Spinal cord (tissue), 10 donors: ENCODE results near the gene THADA. TPM values are rescaled to one million over a fixed set of nuclear protein-coding genes. Genes with fewer than 3 reads are reported as not detected.
"Not testable (repeated sequence)": the region's sequence is repeated elsewhere in the genome, so short reads cannot be mapped to it uniquely, and the experiment has no call there.

Experiments used
- DNase-seq, 6 donors: peaks; one replicate each; pipeline versions ENCODE4 v3.0.0 to v3.0.0-alpha.2; 2013 to 2015; ENCODE audit warnings: low spot score in 6 of 6, low read depth in 4 of 6
- H3K27ac ChIP-seq: one replicate; pipeline ENCODE4 v1.5.1; 2013; ENCODE audit warnings: low read depth, low read length, control low read depth
- H3K27me3 ChIP-seq: one replicate; pipeline ENCODE4 v1.6.1; 2013; ENCODE audit warnings: low read length; ENCODE audit not compliant: control insufficient read depth, insufficient read depth
- H3K36me3 ChIP-seq: one replicate; pipeline ENCODE4 v1.6.1; 2013; ENCODE audit warnings: low read length; ENCODE audit not compliant: control insufficient read depth, insufficient read depth
- H3K4me1 ChIP-seq: one replicate; pipeline ENCODE4 v1.6.1; 2013; ENCODE audit warnings: low read length; ENCODE audit not compliant: control insufficient read depth, insufficient read depth
- H3K4me3 ChIP-seq: one replicate; pipeline ENCODE4 v1.5.1; 2013; ENCODE audit warnings: low read depth, low read length, control low read depth
- H3K9me3 ChIP-seq: one replicate; pipeline ENCODE4 v1.6.1; 2013; ENCODE audit warnings: low read length; ENCODE audit not compliant: control insufficient read depth, insufficient read depth
- WGBS: methylation state at CpG from one replicate; pipeline ENCODE4 v1.1.5; 2013; ENCODE audit warnings: missing lambda C conversion rate; ENCODE audit not compliant: insufficient coverage; 5-methylcytosine and 5-hydroxymethylcytosine counted together
- long read RNA-seq, 4 donors: transcript quantifications; one replicate each; lab custom pipeline, GENCODE V29; 2026
- polyA plus RNA-seq, 2 donors: library from polyadenylated mRNA; unstranded; fragments of 120-200 nt; gene quantifications; one replicate each; pipeline ENCODE4 v1.2.1, GENCODE V29; 2013; ENCODE audit not compliant: insufficient read length in 2 of 2
- total RNA-seq, 2 donors: library from RNA; depleted of rRNA in 1 of 2; stranded (reverse); fragments of 120-200 nt in 1 of 2; fragments of >200 nt in 1 of 2; gene quantifications; one replicate each; pipeline versions ENCODE4 v1.2.3 to v1.2.4, GENCODE V29; 2013 to 2014
- donor health status: healthy.

The THADA gene, protein sequence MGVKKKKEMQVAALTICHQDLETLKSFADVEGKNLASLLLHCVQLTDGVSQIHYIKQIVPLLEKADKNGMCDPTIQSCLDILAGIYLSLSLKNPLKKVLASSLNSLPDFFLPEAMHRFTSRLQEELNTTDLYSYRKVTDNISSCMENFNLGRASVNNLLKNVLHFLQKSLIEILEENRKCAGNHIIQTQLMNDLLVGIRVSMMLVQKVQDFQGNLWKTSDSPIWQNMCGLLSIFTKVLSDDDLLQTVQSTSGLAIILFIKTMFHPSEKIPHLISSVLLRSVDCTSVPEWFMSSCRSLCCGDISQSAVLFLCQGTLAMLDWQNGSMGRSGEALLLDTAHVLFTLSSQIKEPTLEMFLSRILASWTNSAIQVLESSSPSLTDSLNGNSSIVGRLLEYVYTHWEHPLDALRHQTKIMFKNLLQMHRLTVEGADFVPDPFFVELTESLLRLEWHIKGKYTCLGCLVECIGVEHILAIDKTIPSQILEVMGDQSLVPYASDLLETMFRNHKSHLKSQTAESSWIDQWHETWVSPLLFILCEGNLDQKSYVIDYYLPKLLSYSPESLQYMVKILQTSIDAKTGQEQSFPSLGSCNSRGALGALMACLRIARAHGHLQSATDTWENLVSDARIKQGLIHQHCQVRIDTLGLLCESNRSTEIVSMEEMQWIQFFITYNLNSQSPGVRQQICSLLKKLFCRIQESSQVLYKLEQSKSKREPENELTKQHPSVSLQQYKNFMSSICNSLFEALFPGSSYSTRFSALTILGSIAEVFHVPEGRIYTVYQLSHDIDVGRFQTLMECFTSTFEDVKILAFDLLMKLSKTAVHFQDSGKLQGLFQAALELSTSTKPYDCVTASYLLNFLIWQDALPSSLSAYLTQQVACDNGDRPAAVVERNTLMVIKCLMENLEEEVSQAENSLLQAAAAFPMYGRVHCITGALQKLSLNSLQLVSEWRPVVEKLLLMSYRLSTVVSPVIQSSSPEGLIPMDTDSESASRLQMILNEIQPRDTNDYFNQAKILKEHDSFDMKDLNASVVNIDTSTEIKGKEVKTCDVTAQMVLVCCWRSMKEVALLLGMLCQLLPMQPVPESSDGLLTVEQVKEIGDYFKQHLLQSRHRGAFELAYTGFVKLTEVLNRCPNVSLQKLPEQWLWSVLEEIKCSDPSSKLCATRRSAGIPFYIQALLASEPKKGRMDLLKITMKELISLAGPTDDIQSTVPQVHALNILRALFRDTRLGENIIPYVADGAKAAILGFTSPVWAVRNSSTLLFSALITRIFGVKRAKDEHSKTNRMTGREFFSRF (N-terminal part only)
- total RNA-seq, result 10 to 100 TPM; 21.0 to 44.8 TPM
- 10 to 100 TPM; 16.5 to 21.9 TPM for polyA plus RNA-seq
- long read RNA-seq, donor 1, result 0 reads
- long read RNA-seq, donor 2, result 0 reads
- long read RNA-seq, donor 3, result 0 reads
- long read RNA-seq, donor 4, result 0 reads

DNA sequence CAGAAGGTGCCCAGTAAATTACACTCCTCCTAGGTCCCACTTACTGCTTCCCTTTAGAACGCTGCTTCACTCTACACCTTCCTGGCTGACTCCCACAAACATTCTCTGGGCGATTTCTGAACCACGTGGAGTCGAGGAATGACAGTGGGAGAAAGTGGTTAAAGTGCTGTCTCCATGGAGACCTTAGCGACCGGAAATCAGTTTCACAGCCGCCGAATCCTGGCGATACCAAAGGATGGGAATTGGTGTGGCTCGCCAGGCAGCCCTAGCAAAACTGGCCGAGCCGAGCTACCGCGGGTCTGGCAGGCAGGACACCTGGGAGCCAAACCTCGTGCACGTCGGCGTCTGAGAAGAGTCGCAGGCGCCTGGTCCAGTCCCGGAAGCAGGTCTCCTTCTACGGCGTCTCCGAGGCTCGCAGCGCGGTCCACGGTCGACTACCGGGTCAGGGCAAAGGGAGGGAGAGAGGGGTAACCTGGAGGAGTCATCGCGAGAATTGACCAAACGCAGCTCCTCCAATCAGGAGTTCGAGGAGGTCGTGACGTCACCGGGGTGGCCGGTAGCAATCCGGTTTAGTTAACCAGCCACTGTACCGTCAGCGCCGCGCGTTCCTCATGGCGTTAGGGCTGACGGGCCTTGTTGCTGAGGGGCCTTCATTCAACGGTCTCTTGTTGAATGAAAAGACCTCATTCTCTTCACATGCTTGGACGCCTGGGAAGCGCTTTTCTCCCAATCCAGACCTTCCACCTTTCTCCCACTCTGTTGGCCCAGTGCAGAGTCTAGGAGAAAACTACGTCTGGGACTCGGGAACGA is at the start of gene THADA:
TSS of gene THADA (minus strand) at position 436 of the 810 bp plus-strand sequence. CDS start 3,646 bp downstream, outside the sequence.
- Histone ChIP-seq H3K9me3 (no peaks in the 10 kb centered on the region), H3K4me3 (peak within 1 kb of the TSS; percentile 96), H3K4me1 (peaks cover 7% of the 10 kb centered on the region), H3K27ac (peak within 1 kb of the TSS; percentile 98), H3K36me3 (peaks cover 3% of the 10 kb centered on the region), H3K27me3 (no peaks in the 10 kb centered on the region)
- peak; percentile 97 to 100 (median 98) for DNase-seq
- WGBS, result 0% methylated on average over 51 of the region's 52 CpGs

DNA sequence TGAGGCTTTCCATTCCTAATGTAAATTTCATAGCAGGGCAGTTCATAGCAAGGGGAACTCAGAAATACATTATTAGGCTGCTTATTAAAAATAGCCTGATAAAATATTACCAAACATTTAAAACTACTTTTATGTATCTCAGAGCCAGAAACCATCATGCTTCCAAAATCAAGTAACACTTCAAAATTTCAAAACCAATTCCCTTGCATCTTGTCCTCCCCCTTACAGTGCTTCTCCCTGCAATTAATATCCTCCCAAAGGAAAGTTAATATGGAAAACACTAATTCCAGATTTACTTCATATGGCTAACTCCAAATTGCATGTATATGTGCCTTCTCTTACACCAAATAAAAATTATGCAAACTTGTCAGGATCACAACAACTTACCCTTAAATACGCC is 47.8 kb upstream of the THADA start:
- no CpG with 5 or more reads among the region's 1 CpG for WGBS
- Histone ChIP-seq H3K27me3 (no peaks in the 10 kb centered on the region), H3K4me3 (no peak overlapping the region), H3K9me3 (peaks cover 2% of the 10 kb centered on the region), H3K27ac (no peak overlapping the region), H3K36me3 (no peaks in the 10 kb centered on the region), H3K4me1 (no peaks in the 10 kb centered on the region)
- DNase-seq, result no peak

DNA sequence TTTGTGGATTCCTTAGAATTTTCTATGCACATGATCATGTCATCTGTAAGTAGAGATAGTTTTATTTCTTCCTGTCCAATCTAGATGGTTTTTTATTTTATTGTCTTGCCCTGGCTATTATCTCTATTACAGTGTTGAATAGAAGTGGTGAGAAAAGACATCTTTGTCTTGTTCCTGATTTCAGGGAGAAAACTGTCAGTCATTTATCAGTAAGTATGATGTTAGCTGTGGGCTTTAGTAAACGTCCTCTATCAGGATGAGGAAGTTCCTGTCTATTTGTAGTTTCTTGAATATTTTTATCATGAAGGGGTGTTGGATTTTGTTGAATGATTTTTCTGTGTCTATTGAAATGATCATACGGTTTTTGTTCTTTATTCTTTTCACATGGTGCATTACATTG is 46.5 kb upstream of the THADA start:
- peaks cover 5% of the 10 kb centered on the region for H3K27me3 ChIP-seq
- H3K9me3 ChIP-seq, result peaks cover 2% of the 10 kb centered on the region
- no peak for DNase-seq
- H3K4me3 ChIP-seq, result no peak overlapping the region
- WGBS, result 40% methylated on average over 1 of the region's 2 CpGs
- H3K4me1 ChIP-seq, result no peaks in the 10 kb centered on the region
- no peaks in the 10 kb centered on the region for H3K36me3 ChIP-seq
- no peak overlapping the region for H3K27ac ChIP-seq

DNA sequence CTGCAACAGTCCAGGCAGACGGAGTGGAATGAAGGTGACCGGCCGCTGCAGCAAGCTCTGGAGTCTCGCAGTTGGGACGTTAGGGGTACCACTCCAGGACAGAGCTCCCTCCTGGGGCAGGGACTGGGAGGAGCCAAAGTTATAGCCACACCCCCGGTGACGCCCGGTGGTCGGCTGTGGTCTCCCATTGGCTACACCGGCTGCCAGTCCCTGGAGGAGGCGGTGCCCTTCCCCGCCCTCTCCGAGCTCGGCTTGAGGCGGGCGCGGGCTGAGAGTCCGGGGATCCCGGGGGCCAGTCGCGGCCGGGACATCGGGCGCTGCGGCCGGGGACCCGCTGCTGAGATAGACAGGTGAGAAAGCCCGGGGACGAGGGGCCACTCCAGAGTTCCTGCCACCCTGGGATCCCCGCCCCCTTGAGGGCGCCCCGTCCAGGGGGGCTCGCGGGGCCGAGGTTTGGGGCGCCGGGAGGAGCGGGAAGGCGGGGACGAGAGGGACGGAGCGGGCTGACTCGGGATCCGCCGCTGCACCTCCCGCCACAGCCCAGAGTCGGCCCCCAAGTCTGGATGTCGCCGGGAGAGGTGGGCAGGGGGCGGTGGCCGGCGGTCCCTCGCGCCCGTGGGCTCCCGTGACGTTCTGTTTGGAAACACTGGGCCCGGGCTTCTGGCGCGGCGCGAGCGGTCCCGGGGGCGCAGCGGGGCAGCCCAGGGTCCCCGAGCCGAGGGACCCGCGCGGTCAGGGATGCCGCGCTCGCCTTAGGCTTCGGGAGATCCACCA is 41.4 kb upstream of the THADA start, which contains the start of gene PLEKHH2:
TSS of gene PLEKHH2 (plus strand) at position 231 of the 774 bp plus-strand sequence. CDS start 7,414 bp downstream, outside the sequence.
- Histone ChIP-seq H3K4me1 (peaks cover 7% of the 10 kb centered on the region), H3K27ac (peak within 1 kb of the TSS; percentile 13), H3K9me3 (peaks cover 2% of the 10 kb centered on the region), H3K36me3 (no peaks in the 10 kb centered on the region), H3K4me3 (peak within 1 kb of the TSS; percentile 57), H3K27me3 (peaks cover 15% of the 10 kb centered on the region)
- DNase-seq, result peak; percentile 15 to 94 (median 73)
- WGBS, result under 1% methylated on average over 75 of the region's 75 CpGs

DNA sequence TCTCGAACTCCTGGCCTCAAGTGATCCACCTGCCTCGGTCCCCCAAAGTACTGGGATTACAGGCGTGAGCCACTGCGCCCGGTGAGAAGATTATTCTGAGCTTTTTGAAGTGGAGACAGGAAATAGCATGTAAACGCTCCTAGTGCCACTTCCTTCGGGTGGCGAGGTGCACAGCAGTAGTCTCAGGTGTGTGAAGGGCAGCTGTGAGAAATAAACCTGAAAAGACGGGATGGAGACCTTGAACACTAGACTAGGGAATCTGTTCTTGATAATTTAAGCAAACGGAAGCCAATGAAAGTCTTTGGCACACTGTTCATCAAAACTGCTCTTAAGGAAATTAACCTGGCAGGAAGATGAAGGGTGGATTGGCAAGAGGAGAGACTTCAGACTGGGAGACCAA is 40.8 kb upstream of the THADA start:
- H3K27me3 ChIP-seq, result peaks cover 15% of the 10 kb centered on the region
- no peak overlapping the region for H3K27ac ChIP-seq
- 33% methylated on average over 10 of the region's 10 CpGs for WGBS
- no peaks in the 10 kb centered on the region for H3K36me3 ChIP-seq
- DNase-seq, result no peak
- peaks cover 7% of the 10 kb centered on the region for H3K4me1 ChIP-seq
- peak overlapping the region; percentile 57 for H3K4me3 ChIP-seq
- peaks cover 2% of the 10 kb centered on the region for H3K9me3 ChIP-seq

DNA sequence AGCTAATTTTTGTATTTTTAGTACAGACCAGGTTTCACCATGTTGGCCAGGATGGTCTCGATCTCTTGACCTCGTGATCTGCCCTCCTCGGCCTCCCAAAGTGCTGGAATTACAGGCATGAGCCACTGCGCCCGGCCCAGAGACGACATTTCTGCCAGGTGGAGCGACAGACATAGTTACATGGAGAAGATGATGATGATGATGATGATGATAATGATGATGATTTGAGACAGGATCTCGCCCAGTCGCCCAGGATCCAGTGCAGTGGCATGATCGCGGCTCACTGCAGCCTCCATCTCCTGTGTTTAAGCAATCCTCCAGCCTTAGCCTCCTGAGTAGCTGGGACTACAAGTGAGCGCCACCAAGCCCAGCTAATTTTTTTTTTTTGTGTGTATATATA is 40.3 kb upstream of the THADA start:
- H3K4me3 ChIP-seq, result not testable (repeated sequence)

DNA sequence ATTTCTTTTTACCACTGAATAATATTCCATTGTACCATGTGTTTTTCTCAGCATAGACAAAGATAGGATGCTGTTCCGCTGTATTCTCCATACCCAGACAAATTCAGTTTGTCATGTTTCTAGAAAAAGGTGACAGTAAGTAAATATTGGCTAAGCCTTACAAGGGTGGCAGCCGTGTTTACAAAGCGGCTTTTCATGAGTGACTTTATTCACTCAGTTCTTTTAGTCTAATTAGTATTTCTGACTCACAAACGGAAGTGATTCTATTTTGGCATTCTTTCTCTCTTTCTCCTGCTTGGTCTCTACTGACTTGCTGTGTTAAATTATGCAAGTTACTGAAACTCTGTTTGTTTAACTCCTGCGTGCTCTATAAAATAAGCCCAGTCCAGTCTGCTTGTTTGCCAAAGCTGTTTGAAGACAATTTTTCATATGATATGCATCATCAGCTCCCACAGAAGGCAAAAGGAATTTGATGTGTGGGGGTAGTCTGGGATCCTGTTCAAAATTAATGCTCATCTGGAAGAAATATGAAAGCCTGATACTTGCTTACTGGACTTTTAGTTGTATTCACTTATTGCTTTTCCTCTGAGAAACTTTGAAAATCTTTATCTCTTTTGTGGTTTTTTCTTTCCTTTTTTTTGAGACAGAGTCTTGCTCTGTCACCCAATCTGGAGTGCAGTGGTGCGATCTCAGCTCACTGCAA is 38.9 kb upstream of the THADA start:
- 48% methylated on average over 3 of the region's 6 CpGs for WGBS
- DNase-seq, result peak in 2 of 6 donors; percentile 51 to 70
- H3K27me3 ChIP-seq, result peaks cover 15% of the 10 kb centered on the region
- H3K36me3 ChIP-seq, result no peaks in the 10 kb centered on the region
- peaks cover 7% of the 10 kb centered on the region for H3K4me1 ChIP-seq
- H3K4me3 ChIP-seq, result no peak overlapping the region
- peaks cover 1% of the 10 kb centered on the region for H3K9me3 ChIP-seq
- H3K27ac ChIP-seq, result peak overlapping the region; percentile 33

More for the DNA sequence above, 40.3 kb upstream of the THADA start:
- peaks cover 15% of the 10 kb centered on the region for H3K27me3 ChIP-seq
- not testable (repeated sequence) for H3K4me1 ChIP-seq, DNase-seq, H3K27ac ChIP-seq, H3K36me3 ChIP-seq, H3K9me3 ChIP-seq
- WGBS, result 99% methylated on average over 8 of the region's 12 CpGs
